Right ventricle myocardium superior (tissue), 1 donor: Measurements from ENCODE around the gene ATP10A. TPM values are rescaled to one million over a fixed set of nuclear protein-coding genes. Genes with fewer than 3 reads are reported as not detected.

ENCODE experiments used
- ATAC-seq: fragments of 200-7000 bp; cut with Tn5 transposase; one replicate; pipeline ENCODE4 v1.9.1; 2020; ENCODE audit warnings: mild to moderate bottlenecking; ENCODE audit not compliant: poor library complexity
- DNase-seq: peaks from one replicate; pipeline ENCODE4 v3.0.0-alpha.2; 2020
- intact Hi-C: fragments of 100-400 bp; cut with DNase I; formaldehyde crosslinking; loops from one replicate; pipeline ENCODE4 v1.11.2; 2022
- total RNA-seq: library from RNA; stranded (reverse); fragmentation: NEBNext Ultra II Directional; extraction: Animal tissue kit (Norgen Biotek cat#: 25700); gene quantifications from one replicate; pipeline ENCODE4 v1.2.1, GENCODE V29; 2021
- donor health status: DM: no; HTN: yes; CAD: no; lungs with severe emphysema.

ATP10A gene
- total RNA-seq, 1 donor from 2014 or later, result 0.75 TPM

DNA sequence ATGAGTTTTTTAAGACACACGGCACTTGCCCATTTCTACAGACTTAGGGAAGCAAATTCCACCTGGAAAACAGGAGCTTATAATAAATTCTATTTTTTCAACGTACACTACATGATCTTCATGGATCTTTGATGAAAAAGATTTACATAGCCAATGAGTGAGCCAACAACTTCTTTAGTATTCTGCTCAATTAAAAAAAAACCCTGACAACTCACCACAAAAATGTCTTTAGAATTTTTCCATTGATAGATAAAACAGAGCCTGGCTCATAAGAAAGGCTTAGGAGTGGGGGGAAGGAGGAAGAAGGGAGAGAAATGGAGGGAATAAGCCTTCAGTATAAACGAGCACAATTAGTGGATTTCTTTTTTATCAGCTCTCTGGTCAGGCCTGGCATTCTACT is 126.7 kb downstream of the ATP10A start:
- intact Hi-C loops, result no loop called here
- ATAC-seq (no peak), DNase-seq (no peak)

DNA sequence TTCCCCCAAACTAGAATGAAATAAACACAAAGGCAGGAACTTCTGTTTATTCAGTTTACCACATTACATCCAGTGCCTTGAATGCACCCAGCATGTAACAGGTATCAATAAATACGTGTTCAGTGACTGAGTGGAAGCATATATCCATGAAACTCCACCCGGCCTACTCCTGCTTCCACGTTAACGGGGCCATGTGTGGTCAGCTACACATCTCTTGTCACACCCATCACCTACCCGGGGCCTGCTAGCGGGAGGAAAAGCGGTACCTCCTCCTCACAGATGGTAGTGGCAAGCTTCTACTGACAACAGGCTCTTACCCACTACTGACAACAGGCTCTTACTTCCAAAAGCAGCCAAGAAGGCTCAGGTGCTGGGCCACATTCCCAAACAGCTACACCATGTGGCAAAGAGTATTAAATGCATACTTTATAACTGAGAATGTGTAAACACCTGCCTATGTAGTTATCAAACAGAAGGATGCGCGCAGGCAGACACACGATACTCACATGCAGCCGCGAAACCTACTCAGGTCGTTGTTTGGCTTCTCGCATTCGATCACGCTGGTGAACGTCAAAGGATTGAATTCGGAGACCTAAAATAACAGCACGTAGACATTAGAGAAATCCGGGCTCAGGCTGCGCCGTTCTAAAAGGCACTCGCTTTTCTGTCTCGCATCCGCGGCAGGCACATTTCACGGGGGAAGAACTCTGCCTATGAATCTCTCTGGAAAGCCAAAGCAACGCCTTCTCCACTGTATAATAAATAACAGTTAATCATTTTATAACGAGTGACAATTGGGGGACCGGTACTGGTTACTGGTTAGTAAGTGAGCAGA is 127.4 kb downstream of the ATP10A start:
- intact Hi-C loops, result no loop called here

DNA sequence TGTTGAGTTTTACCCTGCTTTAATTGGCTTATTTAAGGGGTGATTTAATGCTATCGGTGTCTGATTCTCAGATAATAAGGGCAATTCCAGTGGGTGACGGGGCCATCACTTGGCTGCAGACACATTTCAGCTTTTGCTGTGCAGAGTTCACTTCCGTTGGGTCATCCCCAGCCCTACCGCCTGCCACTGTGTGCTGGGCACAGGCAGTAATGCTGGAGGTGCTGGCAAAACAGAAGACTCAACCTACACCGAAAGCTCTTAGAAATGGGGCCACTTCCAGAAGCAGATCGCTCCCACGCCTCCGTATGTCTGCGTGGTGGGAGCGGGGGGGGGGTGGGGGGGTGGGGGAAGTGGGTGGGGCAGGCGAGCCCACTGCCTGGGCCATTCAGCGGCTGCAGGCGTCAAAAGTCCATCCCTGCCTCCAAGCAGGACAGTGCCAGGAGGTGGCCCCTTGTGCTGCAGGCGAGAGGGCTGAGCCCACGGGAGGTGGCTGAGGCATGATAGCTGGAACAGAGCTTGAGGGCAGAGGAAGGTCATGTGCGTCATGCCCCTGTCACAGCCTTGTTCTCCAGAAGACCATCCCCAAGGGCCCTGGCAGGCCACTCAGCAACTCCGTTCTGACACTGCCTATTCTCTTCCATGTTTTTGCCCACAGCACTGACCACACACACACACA is 128.3 kb downstream of the ATP10A start:
- DNase-seq, result no peak
- ATAC-seq, result no peak
- intact Hi-C loops, result no loop called here

More for the DNA sequence above, 127.4 kb downstream of the ATP10A start:
- DNase-seq (no peak), ATAC-seq (no peak)

DNA sequence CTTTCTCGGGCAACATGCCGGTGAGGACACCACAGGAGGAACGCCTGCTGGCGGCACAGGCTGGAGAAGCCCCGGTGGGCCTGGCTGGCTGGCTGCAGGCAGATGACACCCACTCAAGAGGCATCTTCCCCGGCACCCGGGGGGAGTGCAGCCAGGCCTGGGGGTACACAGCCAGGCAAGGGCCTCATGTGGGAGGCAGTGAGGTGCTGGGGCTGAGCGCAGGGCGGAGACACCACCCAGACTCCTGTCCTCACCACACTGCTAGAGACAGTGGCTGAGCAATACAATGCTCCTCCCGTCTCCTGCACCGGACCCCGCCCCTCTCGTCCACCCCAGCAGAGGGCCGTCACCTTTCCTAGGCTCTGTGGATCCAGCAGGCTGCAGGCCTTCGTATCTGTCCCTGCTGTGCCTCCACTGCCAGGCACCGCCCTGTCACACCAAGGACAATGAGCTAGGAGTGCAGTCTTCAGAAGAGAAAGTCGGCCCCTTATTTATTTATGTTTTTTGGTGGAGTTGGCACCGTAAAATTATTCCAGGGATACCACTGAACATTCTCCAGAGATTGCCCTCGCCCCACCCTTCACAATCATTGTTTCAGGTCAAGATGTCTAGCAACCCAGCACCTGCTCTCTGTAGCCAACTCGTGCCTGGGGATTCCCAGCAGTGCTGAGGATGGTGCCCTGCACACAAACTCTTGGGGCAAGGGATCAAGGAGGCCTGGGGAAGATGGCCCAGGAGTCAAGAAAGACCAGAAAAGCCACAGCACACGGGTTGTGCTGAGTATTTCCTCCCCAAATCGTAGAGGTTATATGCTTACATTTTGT is 129.1 kb downstream of the ATP10A start:
- no peak for DNase-seq
- intact Hi-C loops, result no loop called here
- ATAC-seq, result no peak

DNA sequence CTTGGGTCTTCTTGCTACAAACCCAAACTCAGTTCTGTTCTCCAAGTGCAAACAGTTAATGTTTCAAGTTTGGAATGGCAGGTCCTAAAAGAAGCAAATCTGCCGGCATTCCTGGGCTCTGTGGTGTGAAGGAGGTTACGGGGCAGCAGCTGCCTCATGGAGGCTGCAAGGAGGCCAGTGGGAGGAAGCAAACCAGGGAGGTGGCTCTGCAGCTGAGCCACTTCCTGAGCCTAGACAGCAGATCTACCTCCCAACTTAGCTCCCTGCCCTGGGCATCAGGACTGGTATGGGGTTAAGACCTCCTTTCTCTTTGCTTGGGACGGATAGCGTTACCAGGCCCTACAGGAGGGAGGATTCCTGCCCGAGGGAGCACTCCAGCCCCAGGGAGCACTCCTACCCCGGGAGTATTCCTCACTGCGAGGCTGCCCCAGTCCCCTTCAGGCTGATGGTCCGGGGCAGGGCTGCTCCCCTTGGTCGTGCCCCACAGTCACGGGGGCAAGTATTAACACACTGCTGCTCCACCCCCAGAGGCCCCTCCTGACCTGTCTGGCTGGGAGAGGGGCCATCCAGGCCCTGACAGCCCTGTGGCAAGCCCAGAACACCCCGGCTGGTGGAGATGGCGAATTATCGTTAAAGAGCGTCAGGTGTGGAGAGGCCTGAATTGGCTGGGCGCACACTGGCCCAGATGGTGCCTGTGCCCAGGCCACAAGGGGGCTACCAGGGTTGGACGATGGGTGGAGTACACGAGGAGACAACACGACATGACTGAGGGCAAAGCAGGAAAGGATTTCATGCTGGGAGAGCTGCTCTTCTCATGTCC is 129.9 kb downstream of the ATP10A start:
- ATAC-seq, result no peak
- intact Hi-C loops, result no loop called here
- no peak for DNase-seq

DNA sequence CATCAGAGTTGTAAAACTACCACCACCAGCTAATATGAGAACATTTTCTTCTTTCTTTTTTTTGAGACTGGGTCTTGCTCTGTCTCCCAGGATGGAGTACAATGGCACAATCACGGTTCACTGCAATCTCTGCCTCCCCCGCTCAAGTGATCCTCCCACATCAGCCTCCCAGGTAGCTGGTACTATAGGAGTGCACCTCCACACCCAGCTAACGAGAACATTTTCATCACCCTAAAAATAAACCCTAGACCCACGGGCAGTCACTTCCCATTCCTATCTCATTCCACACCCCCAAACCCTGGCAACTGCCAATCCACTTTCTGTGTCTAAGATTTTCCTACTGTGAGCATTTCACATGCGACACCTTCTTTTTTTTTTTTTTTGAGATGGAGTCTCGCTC is 130.9 kb downstream of the ATP10A start:
- intact Hi-C loops, result no loop called here
- DNase-seq, result no peak
- ATAC-seq, result no peak

DNA sequence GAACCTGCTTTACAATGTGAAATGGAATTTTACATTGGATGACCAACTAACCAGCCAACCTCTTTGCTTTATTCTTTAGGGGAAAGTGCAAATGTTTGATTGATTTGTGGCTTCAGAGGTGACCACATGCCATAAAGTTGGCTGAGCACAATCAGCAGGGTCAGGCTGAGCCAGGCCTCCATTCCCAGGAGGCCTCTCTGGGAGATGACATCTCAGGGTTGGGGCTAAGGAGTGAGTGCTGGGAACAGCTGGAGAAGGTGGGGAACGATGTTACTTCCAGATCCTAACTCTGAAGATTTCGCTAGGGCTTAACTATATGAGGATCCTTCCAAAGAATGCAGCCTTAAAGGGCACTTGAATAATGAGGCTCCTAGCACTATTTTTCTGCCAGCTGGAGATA is 131.7 kb downstream of the ATP10A start:
- DNase-seq (no peak), ATAC-seq (no peak)
- intact Hi-C loops, result no loop called here

DNA sequence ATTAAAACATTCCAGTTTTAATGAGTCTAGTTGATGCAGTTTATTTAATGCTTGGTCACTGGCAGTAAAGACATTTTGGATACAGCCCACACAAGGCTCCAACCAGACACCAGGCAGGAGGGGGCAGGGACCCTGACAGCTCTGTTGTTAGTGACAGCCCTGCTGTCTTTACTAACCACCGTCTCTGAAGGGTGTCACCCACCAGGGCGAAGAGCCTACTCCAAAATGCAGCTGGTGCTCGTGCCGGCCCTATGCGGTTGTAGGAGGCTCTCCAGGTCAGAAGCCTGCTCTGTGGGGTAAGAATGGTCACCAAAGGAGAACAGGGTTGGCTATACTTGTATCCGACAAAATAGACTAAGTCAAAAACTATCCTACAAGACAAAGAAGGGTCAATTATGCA is 132.2 kb downstream of the ATP10A start:
- intact Hi-C loops, result no loop called here
- ATAC-seq (no peak), DNase-seq (no peak)

DNA sequence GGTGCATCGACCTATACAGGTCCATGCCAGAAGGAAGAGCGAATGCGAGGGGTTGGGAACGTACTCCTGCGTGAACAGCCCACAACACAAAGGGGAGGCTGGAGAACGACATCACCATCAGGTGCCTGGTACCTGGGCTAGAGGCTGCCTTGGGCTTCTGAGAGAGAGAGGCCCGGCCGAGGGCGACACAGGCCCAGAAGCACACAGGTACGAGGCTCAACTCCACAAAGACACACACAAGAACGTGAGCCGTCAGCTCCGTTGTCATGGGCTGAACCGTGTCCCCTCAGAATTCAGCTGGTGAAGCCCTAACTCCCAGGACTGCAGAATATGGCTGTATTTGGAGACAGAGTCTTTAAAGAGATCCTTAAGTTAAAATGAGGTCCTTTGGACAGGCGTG is 134.3 kb downstream of the ATP10A start:
- no peak for DNase-seq
- ATAC-seq, result no peak
- intact Hi-C loops, result no loop called here

DNA sequence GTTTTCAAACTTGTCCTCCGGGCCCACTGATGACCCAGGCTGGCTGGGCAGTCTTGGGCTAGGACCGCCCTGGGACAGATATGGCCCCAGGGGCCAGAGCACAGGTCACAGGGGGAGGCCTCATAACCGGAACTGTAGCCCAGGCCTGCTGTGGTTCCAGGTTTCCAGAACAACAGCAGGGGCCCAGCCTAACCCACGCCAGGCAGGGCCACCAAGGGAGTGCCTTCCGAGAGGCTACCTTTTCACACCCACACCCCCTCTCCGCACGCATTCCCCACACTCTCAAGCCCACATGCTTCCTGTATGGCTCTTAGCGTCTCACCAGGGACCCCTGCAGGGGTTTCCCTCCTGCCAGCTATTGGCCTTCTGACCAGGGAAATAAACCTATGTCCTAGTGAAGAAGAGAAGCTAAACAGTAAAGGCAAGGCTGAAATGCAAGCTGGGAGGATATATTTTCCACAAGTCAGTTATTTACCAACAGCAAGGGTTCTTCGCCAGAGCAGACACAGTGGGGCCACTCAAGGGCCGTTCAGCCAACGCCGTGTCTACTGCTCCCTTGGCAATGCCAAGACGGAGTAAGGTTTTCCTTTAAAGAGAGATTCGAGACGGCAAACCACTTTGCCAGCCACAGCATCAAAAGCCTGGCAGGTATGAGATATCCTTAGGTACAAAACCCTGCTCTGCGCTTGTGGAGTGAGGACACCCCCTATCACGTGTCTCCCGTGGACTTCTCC is 135.1 kb downstream of the ATP10A start:
- intact Hi-C loops, result no loop called here
- ATAC-seq, result no peak
- no peak for DNase-seq

DNA sequence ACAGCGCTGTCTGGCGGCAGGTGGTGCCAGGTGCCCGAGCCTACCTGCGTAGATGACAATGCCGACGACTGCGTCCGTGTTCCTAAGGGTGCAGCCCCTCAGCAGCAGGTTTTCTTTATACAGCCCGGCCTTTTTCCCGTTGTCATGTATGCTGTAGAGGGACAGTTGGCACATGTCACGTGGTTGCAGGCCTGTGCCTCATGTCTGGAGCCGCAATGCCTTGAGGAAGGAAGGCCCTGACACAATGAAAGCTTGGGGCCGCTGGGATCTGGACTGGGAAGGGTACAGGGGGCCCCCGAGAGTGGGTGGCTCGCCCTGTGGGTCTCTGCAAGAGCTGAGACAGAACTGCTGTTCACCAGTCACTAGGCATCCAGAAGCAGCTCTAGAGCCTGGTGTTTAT is 136.0 kb downstream of the ATP10A start:
- no peak for DNase-seq
- intact Hi-C loops, result no loop called here
- no peak for ATAC-seq

DNA sequence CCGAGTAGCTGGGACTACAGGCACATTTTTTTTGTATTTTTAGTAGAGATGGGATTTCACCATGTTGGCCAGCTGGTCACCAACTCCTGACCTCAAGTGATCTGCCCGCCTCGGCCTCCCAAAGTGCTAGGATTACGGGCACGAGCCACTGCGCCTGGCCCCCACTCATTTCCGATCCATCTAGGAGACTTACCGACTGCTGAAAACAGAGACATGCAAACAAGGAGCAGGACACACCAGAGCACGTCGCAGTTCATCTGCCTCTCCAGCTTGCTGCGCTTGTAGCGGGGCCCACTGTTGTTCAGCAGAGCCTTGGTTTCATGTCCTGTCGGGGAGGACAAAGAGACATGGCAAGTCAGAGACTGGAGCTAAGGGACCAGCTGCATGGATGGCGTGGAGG is 137.4 kb downstream of the ATP10A start:
- ATAC-seq, result no peak
- no peak for DNase-seq
- intact Hi-C loops, result no loop called here

DNA sequence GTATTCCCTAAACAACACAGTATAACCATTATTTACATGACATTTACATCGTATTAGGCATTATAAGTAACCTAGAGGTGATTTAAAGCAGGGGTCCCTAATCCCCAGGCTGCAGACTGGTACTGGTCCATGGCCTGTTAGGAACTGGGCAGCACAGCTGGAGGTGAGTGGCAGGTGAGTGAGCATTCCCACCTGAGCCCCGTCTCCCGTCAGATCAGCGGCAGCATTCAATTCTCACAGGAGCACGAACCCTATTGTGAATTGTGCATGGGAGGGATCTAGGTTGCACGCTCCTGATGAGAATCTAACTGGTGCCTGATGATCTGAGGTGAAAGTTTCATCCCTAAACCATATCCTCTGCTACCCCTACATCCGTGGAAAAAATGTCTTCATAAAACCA is 138.2 kb downstream of the ATP10A start:
- intact Hi-C loops, result no loop called here
- DNase-seq (no peak), ATAC-seq (no peak)

DNA sequence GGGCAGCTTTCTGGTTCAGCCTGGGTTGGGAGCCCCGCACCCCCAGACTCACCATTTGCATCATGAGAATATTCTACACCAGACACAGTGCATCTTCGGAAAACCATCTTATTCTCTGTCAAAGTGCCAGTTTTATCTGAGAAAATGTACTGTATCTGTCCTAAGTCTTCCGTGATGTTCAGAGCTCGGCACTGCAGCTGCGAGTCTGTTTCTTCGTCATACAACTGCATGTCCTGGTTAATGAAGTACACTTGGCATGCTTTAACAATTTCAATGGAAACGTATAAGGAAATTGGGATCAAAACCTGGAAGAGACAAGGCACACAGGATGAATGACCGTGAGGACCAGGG is 141.5 kb downstream of the ATP10A start:
- DNase-seq, result no peak
- intact Hi-C loops, result no loop called here
- no peak for ATAC-seq

DNA sequence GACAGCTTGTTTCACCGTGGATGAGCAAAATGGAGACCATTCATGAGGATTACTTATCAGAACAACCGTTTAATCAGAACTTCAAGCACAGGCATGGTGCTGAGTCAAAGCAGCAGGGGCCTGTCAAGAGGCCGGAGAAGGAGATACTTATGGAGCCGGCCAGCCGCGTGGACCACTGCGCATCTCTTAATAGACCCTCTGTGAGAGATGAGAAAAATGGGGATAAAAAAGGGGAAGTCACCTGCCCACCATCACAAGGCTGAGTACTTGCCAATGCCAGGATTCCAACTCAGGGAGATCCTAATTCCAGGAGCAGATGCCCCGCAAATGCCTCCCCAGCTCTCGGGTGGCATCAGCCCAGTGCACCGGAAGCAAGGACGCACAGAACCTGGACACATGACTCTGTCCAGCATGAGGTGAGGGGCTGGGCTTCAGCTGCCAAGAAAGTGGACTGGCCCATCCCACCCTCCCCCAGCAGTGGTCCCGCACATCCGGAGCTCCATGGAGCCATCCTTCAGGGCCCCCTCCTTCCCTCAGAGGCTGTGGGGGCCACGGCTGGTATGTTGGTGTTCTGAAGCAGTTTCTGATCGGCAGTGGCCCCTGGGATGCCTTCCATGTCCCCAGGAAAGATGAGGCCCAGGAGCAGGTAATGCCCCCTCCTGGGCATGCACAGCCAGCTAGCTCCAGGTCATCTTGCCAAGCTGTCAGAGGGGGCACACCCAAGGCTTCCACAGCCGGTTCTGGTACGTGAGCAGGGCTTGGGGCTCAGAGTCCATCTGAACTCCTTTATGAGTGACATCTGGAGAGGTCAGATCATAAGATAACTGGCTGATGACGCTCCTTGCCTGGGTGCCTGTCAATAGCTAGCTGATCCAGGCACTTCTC is 143.8 kb downstream of the ATP10A start:
- intact Hi-C loops, result no loop called here
- no peak for ATAC-seq
- DNase-seq, result no peak

DNA sequence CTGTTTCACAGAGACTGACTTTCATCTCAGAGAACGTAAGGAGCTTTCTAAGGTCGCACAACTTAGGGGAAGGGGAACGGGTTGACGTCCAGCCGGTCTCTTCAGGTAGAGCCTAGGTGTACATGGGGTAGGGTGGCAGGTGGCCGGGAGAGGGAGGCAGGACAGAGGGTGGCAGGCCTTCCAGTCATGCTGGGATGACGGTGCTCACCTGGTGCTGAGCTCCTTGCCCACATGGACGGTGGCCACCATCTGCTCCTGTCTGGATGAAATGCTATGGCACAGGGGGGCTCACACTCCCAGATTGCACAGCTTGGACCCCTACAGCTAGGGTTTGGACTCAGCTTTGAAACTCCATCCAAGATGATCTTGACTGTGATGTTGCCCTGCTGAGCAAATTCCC is 144.5 kb downstream of the ATP10A start:
- intact Hi-C loops, result no loop called here
- DNase-seq, result no peak
- no peak for ATAC-seq

DNA sequence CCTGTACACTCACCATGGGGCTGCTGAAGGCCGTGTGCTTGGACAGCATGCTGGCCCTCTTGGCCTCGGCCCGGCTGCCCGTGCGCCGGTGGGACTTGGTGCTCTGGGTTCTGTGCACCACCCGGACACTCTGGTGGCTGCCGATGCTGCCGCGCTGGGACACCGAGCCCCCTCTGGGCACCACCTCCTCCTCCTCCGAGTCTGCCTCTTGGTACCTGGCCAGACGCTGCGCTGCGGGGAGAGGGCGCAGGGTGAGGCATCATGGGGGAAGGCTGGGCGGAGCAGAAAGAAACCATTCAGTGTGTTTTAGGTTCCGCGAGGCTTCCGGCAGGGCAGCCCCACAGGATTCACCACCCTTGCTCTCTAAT is 145.0 kb downstream of the ATP10A start:
- intact Hi-C loops, result no loop called here
- DNase-seq (no peak), ATAC-seq (no peak)
